OCI-LY3 (cell line): Measurements from ENCODE around the gene KAZN.

Experiments
- CTCF ChIP-seq: fragments of 200-600, 300-600 bp; sonication (generic); IDR thresholded peaks from 2 replicates; pipeline ENCODE4 v1.5.1; 2014; ENCODE audit warnings: antibody characterized with exemption, low read length, low read depth
- EZH2phosphoT487 ChIP-seq: fragments of 200-600 bp; shearing (Covaris generic); IDR thresholded peaks from 2 replicates; pipeline ENCODE4 v1.6.1; 2018; ENCODE audit warnings: antibody characterized with exemption, mixed run types, low read depth

- no peak for TF ChIP-seq CTCF
- TF ChIP-seq EZH2phosphoT487: no peak
These were observed 376.6 kb downstream of the KAZN start for GRCh38 chr1:14975119-14975518.
